ENCODE results near the gene DEFB123.

DNA sequence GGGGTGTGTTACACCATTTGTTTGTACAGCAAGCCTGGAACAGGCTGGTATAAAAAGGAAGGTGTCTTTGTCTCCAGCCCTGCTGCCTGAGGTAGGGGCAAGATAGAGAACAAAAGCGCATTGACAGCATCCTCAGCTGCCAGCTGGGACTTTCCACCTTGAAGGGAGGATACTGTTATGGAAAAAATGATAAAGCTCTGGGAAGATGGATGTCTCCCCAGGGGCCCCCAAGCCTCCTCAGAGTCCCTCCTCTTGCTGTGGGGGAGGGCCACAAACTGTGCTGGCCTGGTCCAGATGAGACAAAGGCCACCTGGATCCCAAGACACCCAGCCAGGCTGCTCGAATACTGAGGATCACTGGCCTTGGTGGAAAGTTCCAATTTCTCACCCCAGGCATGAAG, 47.7 kb downstream of the DEFB123 start:
- TF ChIP-seq, protein P1, sequence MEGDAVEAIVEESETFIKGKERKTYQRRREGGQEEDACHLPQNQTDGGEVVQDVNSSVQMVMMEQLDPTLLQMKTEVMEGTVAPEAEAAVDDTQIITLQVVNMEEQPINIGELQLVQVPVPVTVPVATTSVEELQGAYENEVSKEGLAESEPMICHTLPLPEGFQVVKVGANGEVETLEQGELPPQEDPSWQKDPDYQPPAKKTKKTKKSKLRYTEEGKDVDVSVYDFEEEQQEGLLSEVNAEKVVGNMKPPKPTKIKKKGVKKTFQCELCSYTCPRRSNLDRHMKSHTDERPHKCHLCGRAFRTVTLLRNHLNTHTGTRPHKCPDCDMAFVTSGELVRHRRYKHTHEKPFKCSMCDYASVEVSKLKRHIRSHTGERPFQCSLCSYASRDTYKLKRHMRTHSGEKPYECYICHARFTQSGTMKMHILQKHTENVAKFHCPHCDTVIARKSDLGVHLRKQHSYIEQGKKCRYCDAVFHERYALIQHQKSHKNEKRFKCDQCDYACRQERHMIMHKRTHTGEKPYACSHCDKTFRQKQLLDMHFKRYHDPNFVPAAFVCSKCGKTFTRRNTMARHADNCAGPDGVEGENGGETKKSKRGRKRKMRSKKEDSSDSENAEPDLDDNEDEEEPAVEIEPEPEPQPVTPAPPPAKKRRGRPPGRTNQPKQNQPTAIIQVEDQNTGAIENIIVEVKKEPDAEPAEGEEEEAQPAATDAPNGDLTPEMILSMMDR (IDR thresholded peaks at IDR 0.05; ENCODE audit: insufficient read depth, low read length), result no peak
- TF ChIP-seq GABPA (IDR thresholded peaks at IDR 0.05; ENCODE audit: low read depth), result no peak
- TF ChIP-seq, protein P2, sequence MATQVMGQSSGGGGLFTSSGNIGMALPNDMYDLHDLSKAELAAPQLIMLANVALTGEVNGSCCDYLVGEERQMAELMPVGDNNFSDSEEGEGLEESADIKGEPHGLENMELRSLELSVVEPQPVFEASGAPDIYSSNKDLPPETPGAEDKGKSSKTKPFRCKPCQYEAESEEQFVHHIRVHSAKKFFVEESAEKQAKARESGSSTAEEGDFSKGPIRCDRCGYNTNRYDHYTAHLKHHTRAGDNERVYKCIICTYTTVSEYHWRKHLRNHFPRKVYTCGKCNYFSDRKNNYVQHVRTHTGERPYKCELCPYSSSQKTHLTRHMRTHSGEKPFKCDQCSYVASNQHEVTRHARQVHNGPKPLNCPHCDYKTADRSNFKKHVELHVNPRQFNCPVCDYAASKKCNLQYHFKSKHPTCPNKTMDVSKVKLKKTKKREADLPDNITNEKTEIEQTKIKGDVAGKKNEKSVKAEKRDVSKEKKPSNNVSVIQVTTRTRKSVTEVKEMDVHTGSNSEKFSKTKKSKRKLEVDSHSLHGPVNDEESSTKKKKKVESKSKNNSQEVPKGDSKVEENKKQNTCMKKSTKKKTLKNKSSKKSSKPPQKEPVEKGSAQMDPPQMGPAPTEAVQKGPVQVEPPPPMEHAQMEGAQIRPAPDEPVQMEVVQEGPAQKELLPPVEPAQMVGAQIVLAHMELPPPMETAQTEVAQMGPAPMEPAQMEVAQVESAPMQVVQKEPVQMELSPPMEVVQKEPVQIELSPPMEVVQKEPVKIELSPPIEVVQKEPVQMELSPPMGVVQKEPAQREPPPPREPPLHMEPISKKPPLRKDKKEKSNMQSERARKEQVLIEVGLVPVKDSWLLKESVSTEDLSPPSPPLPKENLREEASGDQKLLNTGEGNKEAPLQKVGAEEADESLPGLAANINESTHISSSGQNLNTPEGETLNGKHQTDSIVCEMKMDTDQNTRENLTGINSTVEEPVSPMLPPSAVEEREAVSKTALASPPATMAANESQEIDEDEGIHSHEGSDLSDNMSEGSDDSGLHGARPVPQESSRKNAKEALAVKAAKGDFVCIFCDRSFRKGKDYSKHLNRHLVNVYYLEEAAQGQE (IDR thresholded peaks at IDR 0.05; ENCODE audit: insufficient replicate concordance, low read depth), result no peak
